ENCODE data around the gene RAB11FIP2.
"Not testable (repeated sequence)": the region's sequence is repeated elsewhere in the genome, so short reads cannot be mapped to it uniquely, and the experiment has no call there.

The RAB11FIP2 gene, protein sequence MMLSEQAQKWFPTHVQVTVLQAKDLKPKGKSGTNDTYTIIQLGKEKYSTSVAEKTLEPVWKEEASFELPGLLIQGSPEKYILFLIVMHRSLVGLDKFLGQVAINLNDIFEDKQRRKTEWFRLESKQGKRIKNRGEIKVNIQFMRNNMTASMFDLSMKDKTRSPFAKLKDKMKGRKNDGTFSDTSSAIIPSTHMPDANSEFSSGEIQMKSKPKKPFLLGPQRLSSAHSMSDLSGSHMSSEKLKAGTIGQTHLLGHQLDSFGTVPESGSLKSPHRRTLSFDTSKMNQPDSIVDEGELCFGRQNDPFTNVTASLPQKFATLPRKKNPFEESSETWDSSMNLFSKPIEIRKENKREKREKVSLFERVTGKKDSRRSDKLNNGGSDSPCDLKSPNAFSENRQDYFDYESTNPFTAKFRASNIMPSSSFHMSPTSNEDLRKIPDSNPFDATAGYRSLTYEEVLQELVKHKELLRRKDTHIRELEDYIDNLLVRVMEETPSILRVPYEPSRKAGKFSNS

GRCh38 chr10:118046395-118047156 is at the start of gene RAB11FIP2:
RAB11FIP2 (minus strand) TSS chr10:118046941; CDS start chr10:118046163, 778 bp downstream.
- DNase-seq = peak; percentile 94

- DNase-seq = no peak
These were observed 49.3 kb upstream of the RAB11FIP2 start for GRCh38 chr10:118096022-118096421.

- no peak for DNase-seq
These were observed 45.5 kb upstream of the RAB11FIP2 start for GRCh38 chr10:118092209-118092608.

DNA sequence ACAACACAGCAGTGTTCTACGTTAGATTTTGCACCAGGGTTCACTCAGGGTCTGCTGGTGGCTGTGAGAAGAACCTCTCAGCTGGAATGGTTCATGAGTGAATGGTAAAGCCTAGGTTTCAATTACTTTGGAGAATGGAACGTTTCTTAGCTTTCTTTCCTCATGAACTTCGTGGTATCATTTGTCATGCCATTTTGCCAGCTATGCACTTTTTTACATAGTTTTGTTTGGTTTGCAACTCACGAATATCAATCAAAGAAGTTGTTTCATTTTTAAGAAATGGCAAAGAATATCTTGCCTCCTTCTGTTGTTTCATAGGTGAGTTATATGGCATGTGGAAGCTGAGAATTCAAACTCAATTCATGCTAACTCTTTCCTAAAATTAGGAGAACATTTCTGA is 34.1 kb upstream of the RAB11FIP2 start:
- no peak for DNase-seq

GRCh38 chr10:118076705-118077104 is 30.0 kb upstream of the RAB11FIP2 start:
- no peak for DNase-seq

GRCh38 chr10:118072840-118073239 is 26.1 kb upstream of the RAB11FIP2 start:
- DNase-seq = no peak

DNA sequence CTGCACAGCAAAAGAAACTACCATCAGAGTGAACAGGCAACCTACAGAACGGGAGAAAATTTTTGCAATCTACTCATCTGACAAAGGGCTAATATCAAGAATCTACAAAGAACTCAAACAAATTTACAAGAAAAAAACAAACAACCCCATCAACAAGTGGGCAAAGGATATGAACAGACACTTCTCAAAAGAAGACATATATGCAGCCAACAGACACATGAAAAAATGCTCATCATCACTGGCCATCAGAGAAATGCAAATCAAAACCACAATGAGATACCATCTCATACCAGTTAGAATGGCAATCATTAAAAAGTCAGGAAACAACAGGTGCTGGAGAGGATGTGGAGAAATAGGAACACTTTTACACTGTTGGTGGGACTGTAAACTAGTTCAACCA is 20.6 kb upstream of the RAB11FIP2 start:
- not testable (repeated sequence) for DNase-seq

GRCh38 chr10:118062798-118063238 is 16.1 kb upstream of the RAB11FIP2 start:
- DNase-seq = no peak

DNA sequence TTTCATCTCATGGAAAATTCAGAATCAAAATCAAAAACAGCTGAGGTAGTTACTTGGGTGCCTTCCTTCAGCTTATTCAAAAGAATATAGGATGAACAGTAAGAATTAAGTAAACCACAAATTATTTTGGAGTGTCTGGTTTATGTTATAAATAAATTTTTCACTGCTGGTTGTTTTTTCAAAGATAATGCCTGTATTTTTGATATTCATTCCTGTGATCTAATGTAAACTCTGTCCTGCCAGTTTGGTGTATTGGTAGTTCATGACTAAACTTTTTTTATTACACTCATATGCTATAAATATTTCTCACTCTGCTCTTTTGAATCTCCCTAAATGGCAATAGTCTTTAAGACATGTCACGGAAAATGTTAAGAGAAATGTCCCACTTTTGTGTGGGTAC is 11.6 kb upstream of the RAB11FIP2 start:
- no peak for DNase-seq

DNA sequence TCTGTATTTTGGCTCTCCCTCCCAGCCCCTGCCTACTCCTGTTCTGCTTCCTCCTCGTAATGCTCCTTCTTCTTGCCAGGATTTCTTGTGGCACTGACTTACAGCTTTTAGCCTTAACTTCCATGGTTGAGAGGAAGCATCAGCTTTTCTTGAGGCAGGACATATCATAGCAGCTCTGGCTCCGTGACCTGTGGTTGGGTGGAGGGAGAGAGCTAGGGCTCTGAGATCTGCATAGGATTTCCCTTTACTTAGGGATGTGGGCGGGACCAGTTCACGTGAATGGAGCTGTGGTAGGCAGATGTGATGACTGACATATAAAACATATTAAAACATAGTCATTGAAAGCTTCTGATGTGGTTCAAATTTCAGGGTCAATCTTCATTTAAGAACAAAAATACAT is 10.6 kb upstream of the RAB11FIP2 start:
- DNase-seq = no peak

GRCh38 chr10:118054383-118054782 is 7.6 kb upstream of the RAB11FIP2 start:
- no peak for DNase-seq

DNA sequence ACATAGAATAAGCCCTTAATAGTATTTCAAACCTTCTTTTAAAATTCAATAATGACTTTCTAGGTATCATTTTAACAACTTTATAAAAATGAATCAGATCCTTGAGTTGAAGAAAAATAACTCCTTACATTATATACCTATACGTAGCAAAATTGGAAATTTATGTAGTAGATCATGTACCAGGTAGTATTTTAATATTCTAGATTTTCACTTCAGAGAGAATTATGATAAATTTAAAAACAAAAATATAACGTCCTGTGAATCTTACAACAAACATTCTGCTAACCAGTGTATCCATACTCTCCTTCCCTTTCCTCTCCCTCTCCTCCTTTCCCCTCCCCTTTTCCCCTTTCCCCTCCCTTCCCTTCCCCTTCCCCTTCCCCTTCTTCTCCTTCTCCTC is 6.1 kb upstream of the RAB11FIP2 start:
- no peak for DNase-seq

DNA sequence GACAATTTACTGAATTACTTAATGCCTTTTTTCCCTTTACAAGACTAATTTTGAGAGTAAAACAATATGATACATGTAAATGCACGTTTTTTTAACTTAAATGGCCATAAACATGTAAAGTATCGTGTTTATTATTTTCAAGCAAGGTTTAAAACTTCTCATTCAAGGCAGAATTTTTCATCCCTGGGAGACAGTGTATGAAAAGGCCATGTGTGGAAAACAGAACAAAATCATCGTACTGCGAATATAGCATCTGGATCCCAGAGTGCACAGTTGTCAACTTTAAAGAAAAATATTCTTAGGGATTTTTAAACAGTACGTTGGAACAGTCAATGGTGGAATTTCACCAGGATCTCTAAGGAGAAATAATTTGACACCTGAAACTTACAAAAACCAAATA is 1.1 kb upstream of the RAB11FIP2 start:
- DNase-seq = no peak

GRCh38 chr10:118047157-118047719 is 497 bp upstream of the RAB11FIP2 start:
- no peak for DNase-seq

GRCh38 chr10:118045837-118046394 is 825 bp downstream of the RAB11FIP2 start:
- peak; percentile 21 for DNase-seq

GRCh38 chr10:118045158-118045836 is 1.4 kb downstream of the RAB11FIP2 start:
- no peak for DNase-seq

DNA sequence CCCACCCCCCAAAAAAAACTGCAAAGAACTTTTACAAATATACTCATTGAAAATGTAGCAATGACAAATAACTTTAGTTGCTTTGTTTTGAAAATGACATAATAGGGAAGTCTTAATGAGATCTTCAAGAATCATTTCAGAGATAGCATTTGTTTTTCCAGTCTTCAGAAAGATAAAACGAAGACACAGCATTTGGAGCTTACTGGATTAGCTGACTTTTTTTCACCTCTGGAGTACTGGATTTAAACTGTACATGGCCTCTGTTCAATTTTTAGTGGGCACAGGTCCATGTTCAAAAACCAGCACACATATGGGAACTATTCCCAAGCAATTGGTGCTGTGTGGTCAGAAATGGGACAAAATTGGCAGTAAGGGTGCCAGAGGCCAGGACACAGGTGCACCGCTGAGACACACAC is 3.9 kb downstream of the RAB11FIP2 start:
- no peak for DNase-seq

- DNase-seq = no peak
These were observed 4.4 kb downstream of the RAB11FIP2 start for GRCh38 chr10:118042336-118042735.

GRCh38 chr10:118041316-118041715 is 5.4 kb downstream of the RAB11FIP2 start:
- DNase-seq = no peak

DNA sequence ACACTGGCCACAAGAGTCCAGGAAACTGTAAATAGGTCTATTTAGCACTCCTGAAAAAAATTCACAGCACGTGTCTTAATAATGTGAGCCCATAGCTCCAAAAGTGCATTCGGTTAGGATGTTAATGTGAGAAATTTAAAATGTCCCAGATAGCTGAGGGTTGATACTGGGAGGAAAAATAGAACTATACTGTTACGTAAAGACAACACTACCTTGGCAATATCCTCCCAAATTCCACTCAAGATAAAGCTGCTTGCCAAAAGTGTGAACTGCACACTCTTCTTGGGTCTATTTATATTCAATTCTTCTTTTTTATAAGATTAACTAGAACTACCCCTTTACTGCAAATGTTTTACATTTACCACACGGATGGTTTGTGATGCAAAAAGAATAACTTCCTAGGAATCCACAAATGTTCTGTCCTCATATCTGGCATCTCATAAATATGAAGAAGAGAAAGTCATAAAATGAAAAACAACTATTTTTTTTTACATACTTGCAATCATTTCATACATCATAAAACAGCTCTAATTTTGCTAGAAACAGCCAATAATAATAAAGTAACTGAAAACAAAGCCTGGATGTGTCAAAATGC is 10.4 kb downstream of the RAB11FIP2 start:
- DNase-seq = no peak

DNA sequence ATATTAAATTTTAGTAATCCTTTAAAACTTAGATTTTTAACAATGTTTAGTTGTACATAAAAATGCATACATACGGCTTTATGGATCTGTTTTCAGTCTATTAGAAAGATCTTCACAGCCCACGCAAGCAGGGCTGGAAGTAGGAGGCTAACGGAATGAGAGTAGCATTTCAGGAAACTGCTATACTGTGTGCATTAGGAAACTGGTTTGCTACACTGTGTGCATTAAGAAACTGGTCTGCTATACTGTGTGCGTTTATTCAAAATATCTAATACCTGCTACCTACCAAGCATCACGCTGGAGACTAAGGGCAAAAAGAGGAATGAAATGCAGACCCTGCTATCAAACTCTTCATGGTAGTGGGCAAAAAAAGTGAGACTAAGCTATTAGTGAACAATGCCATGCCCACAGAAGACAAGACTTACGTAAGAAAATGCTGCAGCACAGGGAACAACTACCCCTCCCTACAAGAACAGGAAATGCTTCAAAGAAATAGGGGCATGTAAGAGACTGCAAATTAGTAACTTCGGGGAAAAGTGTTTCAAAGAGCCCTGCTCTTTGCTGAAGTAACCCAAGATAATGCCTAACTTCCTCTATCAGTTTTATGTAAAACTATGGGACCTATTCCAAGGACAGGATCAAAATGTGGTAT is 11.3 kb downstream of the RAB11FIP2 start:
- DNase-seq = peak; percentile 22

Data from CD4-positive, alpha-beta T cell treated with Interleukin-21 for 1 hour (primary cell).